Type B pancreatic cell (in vitro differentiated cells): ENCODE data around the gene UNC119. TPM values are rescaled to one million over a fixed set of nuclear protein-coding genes. Genes with fewer than 3 reads are reported as not detected.
A peak's percentile ranks its signal among the peaks of the same experiment; 100 is the strongest.

Experiments
- DNase-seq: peaks from one replicate; pipeline ENCODE4 v3.0.0; 2021; ENCODE audit warnings: mixed read lengths; ENCODE audit not compliant: unreplicated experiment; ENCODE audit errors: extremely low spot score
- H3K27ac Mint-ChIP-seq: 2 replicates; pipeline ENCODE4 v1.8.0; 2021; ENCODE audit warnings: mild to moderate bottlenecking, mixed read lengths
- H3K27me3 Mint-ChIP-seq: 2 replicates; pipeline ENCODE4 v1.8.0; 2021; ENCODE audit warnings: mixed read lengths
- H3K36me3 Mint-ChIP-seq: 2 replicates; pipeline ENCODE4 v1.8.0; 2021; ENCODE audit warnings: mixed read lengths
- H3K4me1 Mint-ChIP-seq: one replicate; pipeline ENCODE4 v1.8.0; 2021; ENCODE audit warnings: mixed read lengths; ENCODE audit not compliant: unreplicated experiment
- H3K4me3 Mint-ChIP-seq: 2 replicates; pipeline ENCODE4 v1.8.0; 2021; ENCODE audit warnings: mild to moderate bottlenecking, mixed read lengths
- H3K9me3 Mint-ChIP-seq: 2 replicates; pipeline ENCODE4 v1.8.0; 2021; ENCODE audit warnings: mixed read lengths
- CTCF ChIP-seq: fragments of 200-600 bp; sonication (generic); conservative IDR thresholded peaks from 2 replicates; pipeline ENCODE4 v1.5.0; 2021; ENCODE audit warnings: antibody characterized with exemption, mild to moderate bottlenecking
- total RNA-seq: library from RNA; stranded (reverse); gene quantifications from 2 replicates; pipeline ENCODE4 v1.2.1, GENCODE V29; 2021; ENCODE audit warnings: low replicate concordance

Gene UNC119
- total RNA-seq, 1 donor from 2014 or later: 52.2 TPM

- Mint-ChIP-seq H3K36me3 (peaks cover 25% of the 10 kb centered on the region), H3K27me3 (no peaks in the 10 kb centered on the region), H3K9me3 (no peaks in the 10 kb centered on the region), H3K4me3 (no peak overlapping the region), H3K4me1 (peaks cover 5% of the 10 kb centered on the region), H3K27ac (no peak overlapping the region)
- DNase-seq: no peak
- TF ChIP-seq CTCF: no peak
Observed at GRCh38 chr17:28563475-28563874, 11.1 kb upstream of the UNC119 start.

GRCh38 chr17:28555022-28555421 is 2.6 kb upstream of the UNC119 start:
- Mint-ChIP-seq H3K9me3 (no peaks in the 10 kb centered on the region), H3K4me1 (peaks cover 19% of the 10 kb centered on the region), H3K27ac (no peak overlapping the region), H3K27me3 (no peaks in the 10 kb centered on the region), H3K4me3 (peak overlapping the region; percentile 49), H3K36me3 (peaks cover 33% of the 10 kb centered on the region)
- no peak for TF ChIP-seq CTCF
- no peak for DNase-seq

- Mint-ChIP-seq H3K4me3 (no peak overlapping the region), H3K9me3 (no peaks in the 10 kb centered on the region), H3K4me1 (peaks cover 21% of the 10 kb centered on the region), H3K27ac (no peak overlapping the region), H3K27me3 (no peaks in the 10 kb centered on the region), H3K36me3 (peaks cover 29% of the 10 kb centered on the region)
- TF ChIP-seq CTCF: no peak
- DNase-seq: no peak
Observed at GRCh38 chr17:28554565-28554964, 2.1 kb upstream of the UNC119 start.

- Mint-ChIP-seq H3K4me3 (peak overlapping the region; percentile 97), H3K36me3 (peaks cover 29% of the 10 kb centered on the region), H3K27ac (peak overlapping the region; percentile 80), H3K27me3 (no peaks in the 10 kb centered on the region), H3K4me1 (peaks cover 25% of the 10 kb centered on the region), H3K9me3 (no peaks in the 10 kb centered on the region)
- DNase-seq: no peak
- TF ChIP-seq CTCF: no peak
Observed at GRCh38 chr17:28553000-28553505, 629 bp upstream of the UNC119 start.

- DNase-seq: no peak
- Mint-ChIP-seq H3K36me3 (peaks cover 19% of the 10 kb centered on the region), H3K9me3 (no peaks in the 10 kb centered on the region), H3K27ac (peak overlapping the region; percentile 79), H3K4me1 (peaks cover 26% of the 10 kb centered on the region), H3K27me3 (no peaks in the 10 kb centered on the region), H3K4me3 (peak overlapping the region; percentile 97)
- no peak for TF ChIP-seq CTCF
Observed at GRCh38 chr17:28551421-28552175, 826 bp downstream of the UNC119 start.
